HG02885 (cell line): ENCODE data around the gene FLCN.

Experiments
- ATAC-seq: cut with Tn5 transposase; IDR thresholded peaks from one replicate; pipeline ENCODE4 v1.9.1; 2021; ENCODE audit warnings: mild to moderate bottlenecking; ENCODE audit not compliant: unreplicated experiment, poor library complexity

Gene FLCN

GRCh38 chr17:17170346-17170985, 66.5 kb downstream of the FLCN start:
- no peak for ATAC-seq

GRCh38 chr17:17169396-17169795, 67.6 kb downstream of the FLCN start:
- ATAC-seq: no peak

DNA sequence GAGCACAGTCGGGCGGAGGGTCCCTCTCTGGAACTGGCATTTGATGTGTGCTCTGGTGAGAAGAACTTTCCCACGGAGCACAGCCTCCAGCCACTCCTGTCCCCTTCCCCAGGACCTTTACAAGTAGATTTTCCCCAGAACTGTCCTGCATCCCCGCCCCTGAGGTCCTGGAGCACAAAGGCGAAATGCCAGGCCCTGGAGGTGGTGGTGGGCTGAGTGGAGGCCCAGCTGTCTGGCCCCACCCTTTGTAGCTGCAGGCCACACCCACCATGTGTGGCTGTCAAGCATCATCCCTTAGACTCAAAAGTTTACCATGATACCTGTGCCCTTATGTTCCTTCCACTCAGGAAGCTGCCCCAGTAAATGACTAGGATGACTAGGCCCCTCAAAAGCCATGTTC, 68.6 kb downstream of the FLCN start:
- no peak for ATAC-seq

- no peak for ATAC-seq
Observed at GRCh38 chr17:17167986-17168385, 69.0 kb downstream of the FLCN start.

- no peak for ATAC-seq
Observed at GRCh38 chr17:17167356-17167755, 69.6 kb downstream of the FLCN start.

DNA sequence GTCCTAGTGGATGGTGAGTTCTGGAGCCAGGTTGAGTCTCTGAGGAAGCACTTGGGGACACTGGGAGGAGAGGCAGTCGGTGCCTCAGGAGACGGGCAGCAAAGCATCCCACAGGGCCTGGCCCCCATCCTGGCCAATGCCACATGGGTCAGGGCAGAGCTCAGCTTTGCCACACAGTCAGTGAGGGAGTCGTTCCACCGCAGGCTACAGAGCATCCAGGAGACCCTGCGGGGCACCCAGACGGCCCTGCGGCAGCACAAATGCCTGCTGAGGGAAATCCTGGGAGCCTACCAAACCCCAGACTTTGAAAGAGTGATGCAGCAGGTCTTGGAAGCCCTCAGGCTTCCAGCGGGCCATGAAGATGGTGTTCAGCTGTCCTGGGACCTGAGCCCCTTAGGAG, 70.5 kb downstream of the FLCN start:
- ATAC-seq: no peak

DNA sequence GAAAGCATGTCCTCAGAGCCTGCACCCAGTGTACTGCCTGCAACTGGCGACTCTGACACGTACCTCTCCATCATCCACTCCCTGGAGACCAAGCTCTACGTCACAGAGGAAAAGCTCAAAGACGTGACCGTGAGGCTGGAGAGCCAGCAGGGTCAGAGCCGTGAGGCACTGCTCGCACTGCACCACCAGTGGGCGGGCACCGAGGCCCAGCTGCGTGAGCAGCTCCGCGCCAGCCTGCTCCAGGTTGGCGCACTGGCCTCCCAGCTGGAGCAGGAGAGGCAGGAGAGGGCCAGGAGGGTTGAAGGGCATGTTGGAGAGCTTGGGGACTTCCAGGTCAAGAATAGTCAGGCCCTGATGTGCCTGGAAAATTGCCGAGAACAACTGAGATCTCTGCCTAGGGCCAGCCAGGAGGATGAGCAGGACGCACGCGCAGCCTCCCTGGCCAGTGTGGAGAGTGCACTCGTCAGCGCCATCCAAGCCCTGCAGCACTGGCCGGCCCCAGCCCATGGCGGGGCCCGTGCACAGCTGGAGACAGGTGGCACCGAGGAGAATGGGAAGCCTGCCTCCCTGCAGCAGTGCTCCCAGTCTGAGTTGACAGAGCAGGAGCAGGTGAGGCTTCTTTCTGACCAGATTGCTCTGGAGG, 71.2 kb downstream of the FLCN start:
- ATAC-seq: no peak

- ATAC-seq: no peak
Observed at GRCh38 chr17:17164676-17165075, 72.3 kb downstream of the FLCN start.

GRCh38 chr17:17164156-17164555, 72.8 kb downstream of the FLCN start:
- no peak for ATAC-seq
